Measurements from ENCODE around the gene KRTAP2-3.

- no peak for TF ChIP-seq CTCF (IDR thresholded peaks at IDR 0.05)
- TF ChIP-seq POLR2A (IDR thresholded peaks at IDR 0.05), result no peak
Measured at GRCh38 chr17:41009936-41010335, 50.0 kb downstream of the KRTAP2-3 start.
